HG03520 (cell line): ENCODE measurements around the gene FYN.

ENCODE experiments used
- ATAC-seq: cut with Tn5 transposase; IDR thresholded peaks from one replicate; pipeline ENCODE4 v1.9.1; 2021; ENCODE audit warnings: mild to moderate bottlenecking, moderate library complexity; ENCODE audit not compliant: unreplicated experiment

The FYN gene

DNA sequence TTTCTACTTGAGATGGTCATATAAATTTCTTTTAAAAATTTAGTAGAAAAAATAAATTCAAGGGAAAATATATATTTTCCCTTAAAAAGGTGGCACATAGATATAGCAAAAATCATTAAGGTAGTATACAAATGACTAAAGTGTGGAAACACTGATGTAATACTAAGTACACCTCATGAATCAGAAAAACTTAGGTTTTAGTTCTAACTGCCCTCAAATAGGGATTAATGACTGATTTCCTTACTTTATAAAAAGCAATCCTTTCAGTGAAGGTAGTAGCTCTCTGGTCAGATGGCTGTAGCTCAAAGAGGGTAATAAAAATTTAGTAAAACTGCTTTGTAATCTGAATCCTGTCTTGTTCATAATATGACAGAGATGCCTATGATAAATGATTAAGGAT, 63.5 kb downstream of the FYN start:
- no peak for ATAC-seq

DNA sequence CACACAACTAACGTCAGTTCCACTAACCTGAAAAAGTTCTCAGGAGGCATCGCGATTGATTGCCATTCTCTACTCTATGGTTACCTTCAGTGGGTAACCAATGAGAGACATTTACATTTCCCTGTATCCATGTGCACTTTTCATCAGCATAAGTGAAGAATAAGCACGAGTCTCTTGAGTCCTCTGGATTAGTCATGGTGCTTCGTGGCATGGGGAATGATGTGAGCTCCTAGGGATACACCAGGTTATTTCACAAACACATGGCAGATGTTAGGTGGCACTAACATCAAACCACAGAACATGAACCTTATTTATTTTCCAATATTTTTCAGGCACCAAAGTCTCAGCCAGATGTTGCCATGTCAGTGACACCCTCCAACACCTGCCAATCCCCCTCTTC, 64.0 kb downstream of the FYN start:
- no peak for ATAC-seq

- no peak for ATAC-seq
Observed at GRCh38 chr6:111808493-111808892, 64.8 kb downstream of the FYN start.

- no peak for ATAC-seq
Observed at GRCh38 chr6:111806561-111807497, 66.4 kb downstream of the FYN start.

DNA sequence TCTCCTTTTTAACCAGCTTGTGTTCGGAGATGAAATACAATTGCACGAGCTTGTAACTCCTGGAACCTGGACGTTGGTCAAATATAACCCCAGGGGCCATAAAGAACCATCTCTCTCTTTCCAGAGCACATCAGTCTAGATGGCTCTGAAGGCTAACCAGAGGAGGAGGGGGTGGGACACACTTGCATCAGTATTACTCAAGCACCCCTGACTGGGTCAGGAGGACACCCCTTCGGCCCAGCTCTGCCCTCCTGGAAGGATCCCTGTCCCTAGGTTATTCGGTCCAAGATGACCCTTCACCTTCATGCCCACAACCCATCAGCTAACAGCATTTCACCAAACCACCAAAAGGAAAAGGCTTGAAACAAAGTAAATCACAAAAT, 67.1 kb downstream of the FYN start:
- ATAC-seq, result no peak

DNA sequence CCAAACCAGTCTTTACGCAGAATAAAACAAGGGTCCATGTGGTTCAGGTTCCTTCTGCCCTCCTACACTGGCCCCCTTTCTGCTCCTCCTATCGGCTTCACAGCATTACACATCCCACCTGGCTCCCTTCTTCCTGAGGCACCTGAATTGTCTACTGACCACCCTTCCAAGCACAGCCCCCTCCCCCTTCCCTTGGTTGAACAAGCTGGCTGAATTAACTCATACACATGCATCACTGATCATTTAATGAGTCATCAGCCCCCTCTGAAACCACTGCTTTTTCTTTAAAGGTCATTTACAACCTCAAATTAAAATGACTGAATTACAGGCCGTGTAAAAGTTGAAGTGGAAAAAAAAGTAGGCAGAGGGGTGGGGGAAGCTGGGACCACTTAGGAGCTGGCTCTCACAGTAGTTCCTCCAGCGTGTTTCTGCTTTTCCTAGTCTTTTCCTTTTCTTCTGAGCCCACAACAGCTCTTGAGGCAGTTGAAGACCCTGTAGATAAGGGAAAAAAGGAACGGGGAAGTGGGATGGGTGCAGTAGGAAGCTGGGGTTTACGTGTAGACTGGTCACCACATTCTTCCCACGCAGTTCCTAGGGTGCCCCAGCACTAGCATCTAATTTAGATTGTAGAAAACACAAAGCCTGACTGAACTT, 67.6 kb downstream of the FYN start:
- ATAC-seq, result peak; percentile 40

- peak; percentile 68 for ATAC-seq
Observed at GRCh38 chr6:111804627-111805235, 68.5 kb downstream of the FYN start.

DNA sequence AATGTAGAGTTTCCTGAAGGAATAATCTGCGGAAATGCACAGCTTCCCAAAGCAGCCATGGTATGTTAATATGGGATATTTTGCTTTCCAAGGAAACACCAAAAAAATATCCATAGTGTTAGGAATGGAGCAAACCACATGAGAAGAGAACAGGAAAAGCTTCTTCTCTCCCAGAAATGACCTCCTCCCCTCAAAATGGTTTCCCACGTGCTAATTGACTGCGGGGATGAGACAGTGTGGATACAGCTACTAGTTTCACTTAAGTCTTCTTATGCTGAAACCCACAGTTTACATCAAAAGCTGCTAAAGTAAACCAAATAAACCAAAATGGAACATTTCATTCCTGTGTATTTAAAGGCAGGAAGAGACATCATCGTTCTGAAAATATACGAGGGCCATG, 69.4 kb downstream of the FYN start:
- no peak for ATAC-seq

DNA sequence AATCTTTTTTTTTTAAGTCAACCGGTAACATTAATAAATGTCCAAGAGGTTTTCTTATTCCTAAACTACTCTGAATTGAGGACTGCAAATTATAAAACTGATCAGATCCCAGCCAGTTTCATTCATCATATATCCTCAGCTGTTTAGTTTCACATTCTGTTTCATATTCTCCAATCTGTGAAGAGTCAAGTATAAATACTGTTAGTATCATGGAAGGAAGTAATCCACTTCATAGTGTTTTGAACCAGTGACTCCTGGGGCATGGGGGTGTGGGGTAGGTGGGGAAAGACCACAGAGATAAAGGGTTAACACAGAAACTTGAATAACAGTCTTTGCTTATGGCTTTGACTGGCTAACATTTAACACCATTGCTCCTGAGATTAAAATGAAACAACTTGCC, 69.9 kb downstream of the FYN start:
- no peak for ATAC-seq

- no peak for ATAC-seq
Observed at GRCh38 chr6:111802720-111803330, 70.4 kb downstream of the FYN start.

- no peak for ATAC-seq
Observed at GRCh38 chr6:111802015-111802414, 71.2 kb downstream of the FYN start.

GRCh38 chr6:111800821-111801220, 72.4 kb downstream of the FYN start:
- no peak for ATAC-seq

DNA sequence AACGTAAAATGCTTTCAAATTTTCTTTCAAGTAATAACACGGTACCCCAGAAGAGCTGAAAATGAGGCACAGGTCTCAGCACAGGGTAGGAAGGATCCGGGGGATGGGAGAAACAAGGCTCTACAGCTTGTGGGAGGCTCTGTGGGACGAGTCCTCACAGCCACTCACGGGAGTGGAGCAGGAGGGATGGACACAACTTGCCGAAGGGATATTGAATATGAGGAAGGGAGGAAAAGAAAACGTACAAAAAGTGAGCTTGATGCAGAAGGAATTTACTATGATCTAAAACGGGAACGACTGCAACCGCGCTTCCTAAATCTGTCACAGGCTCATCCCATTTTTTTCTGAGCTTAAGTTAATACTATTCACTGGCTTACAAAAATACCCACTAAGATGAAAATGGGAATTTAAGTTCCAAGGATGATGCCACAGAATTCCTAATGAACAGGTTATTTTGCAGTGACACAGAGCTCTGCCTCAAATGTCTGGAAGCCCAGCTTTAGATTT, 72.9 kb downstream of the FYN start:
- ATAC-seq, result no peak

DNA sequence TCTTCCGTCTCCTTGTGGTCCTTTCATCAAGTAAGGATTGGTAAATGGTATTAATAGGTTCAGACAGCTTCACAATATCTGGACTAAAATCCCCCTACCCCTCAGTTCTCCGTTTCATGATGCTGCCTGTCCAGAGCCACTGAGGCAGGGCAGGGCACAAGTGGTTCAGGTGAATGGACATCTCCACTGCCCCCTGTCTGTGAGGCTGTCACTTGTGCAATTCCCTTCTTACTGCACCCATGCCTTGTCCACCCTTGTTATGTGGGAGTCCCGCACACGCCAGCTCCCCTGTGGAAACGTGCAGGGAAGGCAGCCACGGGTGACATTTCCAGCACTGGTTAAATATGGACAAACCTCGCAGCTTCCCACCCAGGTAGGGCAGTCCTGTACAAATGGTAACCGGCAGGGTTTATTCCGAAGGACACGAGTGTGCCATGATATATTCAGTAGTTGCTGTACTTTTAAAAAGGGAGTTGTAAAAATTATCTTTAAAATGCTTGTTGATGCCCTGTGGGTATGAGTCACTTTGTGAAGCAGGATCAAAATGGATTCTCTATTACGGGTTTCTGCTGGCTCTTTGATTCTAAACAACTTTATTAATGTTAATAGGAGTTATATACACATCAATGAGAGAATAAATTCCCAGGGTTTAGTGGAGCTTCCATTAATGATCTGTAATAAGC, 73.5 kb downstream of the FYN start:
- ATAC-seq, result no peak

DNA sequence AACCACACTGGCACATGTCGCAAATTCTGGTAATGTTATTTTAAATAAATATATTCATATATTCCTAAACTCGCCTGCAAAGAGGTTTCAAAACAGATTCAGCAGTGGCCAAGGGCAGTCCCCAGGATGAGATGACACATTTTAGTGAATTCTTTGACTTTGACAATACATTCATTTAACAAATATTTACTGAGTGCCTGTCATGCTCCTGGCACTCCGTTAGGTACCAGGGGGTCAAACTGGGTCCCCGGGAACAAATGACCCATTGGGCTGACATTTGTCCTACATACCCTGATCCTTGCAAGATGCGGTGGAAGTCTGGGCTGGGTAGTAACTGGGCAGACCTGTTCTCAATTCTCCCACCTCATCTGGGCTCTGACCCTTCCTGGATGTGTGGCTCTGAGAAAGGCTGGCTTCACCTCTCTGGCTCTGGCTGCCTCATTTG, 74.9 kb downstream of the FYN start:
- no peak for ATAC-seq

DNA sequence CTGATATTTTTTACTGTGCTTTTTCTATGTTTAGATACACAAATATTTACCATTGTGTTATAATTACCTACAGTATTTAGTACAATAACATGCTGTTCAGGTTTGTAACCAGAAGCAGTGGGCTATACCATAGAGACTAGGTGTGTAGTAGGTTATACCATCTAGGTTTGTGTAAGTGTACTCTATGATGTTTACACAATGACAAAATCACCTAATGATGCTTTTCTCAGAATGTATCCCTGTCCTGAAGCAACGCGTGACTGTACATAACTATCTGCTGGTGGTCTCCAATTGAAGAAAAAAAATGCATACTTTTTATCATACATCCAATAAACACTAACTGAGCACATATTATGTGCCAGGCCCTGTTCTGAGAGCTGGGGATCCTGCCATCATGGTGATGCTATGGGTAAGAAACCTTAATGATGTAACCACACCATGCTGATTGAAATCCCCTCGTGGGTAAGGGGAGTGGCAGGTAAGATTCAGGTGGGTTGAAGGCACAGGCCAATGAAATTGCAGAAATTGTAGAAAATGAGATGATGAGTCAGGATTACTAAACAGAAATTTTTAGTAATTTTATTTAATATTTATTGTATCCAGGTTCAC, 76.8 kb downstream of the FYN start:
- no peak for ATAC-seq

- ATAC-seq, result no peak
Observed at GRCh38 chr6:111795558-111795957, 77.7 kb downstream of the FYN start.

DNA sequence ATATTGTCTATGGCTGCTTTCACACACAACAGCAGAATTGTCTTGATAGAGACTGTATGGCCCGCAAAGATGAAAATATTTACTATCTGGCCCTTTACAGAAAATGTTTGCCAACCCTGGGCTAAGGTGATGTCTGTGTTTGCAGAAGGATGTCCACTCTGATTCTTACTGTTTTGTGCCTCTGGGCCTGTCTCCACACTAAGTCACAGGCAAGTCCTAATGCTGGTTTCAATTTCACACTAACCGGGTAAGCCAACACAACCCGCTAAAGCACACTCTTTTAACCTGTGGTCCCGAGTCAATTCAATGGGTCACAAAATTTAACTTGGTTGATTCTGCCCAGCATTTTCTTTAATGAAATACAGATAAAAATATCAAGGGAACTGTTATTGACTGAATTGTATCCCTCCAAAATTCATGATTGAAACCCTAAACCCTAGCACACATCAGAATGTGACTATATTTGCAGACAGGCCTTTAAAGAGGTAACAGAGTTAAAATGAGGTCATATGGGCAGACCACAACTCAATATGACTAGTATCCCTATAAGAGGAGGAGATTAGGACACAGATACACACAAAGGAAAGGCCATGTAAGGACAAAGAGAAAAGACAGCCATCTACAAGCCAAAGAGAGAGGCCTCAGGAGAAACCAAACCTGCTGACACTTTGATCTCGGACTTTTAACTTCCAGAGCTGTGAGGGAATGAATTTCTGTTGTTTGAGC, 78.4 kb downstream of the FYN start:
- no peak for ATAC-seq

DNA sequence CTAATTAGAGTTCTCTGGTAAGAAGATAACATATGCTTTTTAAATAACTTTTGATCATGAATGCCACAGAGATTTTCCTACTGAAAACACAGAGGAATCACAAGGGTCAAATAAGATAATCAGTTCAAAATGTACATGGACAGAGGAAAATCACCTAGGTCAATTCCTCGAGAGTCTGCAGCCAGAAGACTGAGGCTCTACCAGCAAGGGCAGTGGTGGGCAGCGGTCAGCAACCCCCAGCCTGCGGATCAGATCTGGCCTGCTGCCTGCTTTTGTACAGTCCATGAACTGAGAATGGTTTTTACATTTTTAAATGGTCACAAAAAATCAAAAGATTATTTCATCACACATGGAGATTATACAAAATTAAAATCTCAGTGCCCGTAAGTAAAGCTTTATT, 79.0 kb downstream of the FYN start:
- ATAC-seq, result no peak

DNA sequence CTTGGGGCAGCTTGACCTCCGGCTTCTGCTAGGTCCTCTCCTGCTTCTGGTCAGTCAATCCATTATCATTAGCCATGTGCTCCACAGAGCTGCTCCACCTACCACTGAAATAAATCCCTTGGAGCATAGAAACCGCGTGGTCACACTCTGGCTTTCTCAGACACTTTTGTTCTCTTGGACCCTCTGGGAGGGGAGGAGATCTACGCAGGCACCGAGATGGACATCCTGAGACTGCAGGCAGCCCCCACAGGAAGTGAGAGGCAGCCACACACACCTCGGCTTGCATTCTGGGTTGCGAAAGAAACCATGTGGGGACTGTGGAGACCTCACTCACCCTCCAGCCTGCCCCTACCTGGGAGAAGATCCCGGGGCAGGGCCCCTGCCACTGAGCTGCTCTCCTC, 79.5 kb downstream of the FYN start:
- no peak for ATAC-seq
